Suppressor macrophage treated with lipopolysaccharide for 1 hour (primary cell): ENCODE results near the gene KIAA1671.

Experiments
- DNase-seq, 3 donors: peaks; one replicate each; pipeline ENCODE4 v3.0.0-alpha.2; 2020 to 2022

KIAA1671 gene

DNA sequence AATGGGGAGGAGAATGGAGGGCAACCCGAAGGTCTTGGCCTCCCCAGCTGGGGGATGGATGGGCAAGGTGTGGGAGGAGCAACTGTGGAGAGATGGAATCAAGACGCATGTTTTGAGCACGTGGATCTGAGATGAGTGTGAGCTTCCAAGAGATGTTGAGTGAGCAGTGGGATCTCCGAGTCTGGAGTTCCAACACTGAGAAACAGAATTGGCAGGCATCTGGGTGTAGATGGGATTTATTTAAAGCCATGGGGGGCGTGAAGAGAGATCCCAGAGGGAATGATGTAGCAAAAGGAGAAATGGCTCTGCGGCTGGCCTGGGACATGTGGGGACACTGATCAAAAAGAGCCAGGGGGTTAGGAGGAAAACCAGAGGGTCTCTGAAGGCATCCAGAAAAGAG, 95.6 kb downstream of the KIAA1671 start:
- no peak for DNase-seq

DNA sequence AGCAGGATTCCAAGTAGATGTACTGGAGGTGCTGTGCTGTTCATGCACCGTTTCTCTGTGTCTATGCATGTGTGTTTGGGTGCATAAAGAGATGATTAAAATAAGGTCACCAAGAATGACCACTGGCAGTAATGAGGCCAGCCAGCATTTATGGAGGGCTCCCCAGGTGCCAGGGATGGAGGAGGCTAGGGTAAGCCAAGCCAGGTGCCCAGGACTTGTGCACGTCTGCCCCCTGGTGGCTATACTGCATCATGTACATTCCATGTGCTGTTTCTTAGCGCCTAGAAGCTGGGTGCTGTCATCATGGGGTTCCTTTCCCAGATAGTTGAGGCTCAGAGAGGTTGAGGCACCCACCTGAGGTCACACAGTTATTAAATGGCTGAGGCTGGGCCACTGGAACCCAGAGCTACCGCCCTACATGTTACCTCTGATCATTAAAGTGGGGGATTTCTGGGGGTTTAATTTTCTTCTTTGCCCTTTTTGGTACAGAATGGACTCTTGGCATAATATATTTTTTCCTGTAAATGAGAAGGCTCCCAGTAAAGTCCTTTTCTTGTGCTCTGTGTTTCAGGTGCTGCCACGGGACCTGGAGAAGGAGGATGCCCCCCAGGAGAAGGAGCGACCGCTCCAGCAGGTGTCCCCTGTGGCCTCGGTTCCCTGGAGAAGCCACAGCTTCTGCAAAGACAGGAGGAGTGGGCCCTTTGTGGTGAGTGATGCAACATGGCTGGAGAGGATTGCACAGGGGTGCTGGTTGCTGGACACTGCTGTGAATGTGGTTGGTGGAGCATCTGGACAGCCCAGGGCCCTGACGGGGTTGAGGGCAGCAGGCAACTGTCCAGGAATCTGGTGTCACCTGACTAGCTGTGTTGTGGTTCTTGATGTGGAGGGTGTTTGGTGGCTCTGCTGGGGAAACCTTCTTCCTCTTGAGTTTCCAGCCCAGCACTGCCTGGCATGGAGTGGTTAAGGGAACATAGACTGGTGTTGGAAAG, 96.4 kb downstream of the KIAA1671 start:
- peak; percentile 73 to 85 (median 80) for DNase-seq

DNA sequence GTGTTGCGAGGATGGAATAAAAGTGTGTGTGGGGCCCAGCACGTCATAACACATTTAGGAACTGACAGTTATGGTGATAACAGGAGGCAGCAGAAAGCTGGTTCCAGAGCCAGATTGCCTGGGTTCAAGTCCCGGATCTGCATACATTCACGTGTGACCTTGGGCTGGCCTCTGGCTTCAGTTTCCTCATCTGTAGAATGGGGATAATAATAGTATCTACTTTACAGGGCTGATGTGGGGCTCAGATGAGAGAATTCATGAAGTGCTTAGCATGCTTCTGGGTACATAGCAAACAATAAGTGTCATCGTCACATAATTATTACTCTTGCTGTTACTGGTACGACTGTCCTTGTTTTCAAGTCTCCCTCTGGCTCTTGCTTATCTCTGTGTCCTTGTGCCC, 97.3 kb downstream of the KIAA1671 start:
- no peak for DNase-seq

DNA sequence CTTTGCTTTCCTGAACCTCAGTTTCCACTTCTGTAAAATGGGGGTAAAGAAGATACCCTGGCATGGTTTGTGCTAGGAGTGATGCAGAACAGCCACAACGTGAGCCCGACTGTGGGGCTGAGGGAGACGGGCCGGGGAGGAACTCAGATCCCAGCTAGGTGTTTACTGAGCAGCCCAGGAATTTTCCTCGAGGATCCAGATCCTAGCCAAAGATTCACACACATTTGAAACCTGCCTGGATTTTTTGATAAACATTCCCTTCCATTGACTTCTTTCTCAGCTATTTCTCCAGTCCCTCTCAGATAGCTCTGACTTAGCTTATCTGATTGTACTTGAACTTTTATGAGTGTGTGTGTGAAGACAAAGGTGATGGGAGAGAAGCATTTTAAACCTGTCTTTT, 98.0 kb downstream of the KIAA1671 start:
- DNase-seq = no peak

DNA sequence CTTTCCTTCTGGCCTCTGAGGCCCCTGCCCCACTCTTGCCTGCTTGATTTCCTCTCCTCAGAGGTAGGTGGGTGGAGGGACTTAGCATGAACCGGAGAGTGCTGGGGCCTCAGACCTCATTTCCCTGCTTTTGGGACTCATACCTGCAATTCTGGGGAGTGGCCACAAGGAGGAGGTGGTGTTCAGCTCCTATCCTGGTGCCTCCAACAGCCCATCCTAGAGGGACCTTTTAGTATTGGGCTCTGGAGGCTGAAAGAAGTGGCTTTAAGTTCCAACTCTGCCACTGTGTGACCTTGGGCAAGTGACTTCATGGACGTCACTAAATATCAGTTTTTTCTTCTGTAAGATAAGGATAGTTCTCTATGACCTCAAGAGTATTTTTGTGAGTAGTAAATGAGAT, 98.6 kb downstream of the KIAA1671 start:
- DNase-seq = peak in 2 of 3 donors; percentile 15 to 22

DNA sequence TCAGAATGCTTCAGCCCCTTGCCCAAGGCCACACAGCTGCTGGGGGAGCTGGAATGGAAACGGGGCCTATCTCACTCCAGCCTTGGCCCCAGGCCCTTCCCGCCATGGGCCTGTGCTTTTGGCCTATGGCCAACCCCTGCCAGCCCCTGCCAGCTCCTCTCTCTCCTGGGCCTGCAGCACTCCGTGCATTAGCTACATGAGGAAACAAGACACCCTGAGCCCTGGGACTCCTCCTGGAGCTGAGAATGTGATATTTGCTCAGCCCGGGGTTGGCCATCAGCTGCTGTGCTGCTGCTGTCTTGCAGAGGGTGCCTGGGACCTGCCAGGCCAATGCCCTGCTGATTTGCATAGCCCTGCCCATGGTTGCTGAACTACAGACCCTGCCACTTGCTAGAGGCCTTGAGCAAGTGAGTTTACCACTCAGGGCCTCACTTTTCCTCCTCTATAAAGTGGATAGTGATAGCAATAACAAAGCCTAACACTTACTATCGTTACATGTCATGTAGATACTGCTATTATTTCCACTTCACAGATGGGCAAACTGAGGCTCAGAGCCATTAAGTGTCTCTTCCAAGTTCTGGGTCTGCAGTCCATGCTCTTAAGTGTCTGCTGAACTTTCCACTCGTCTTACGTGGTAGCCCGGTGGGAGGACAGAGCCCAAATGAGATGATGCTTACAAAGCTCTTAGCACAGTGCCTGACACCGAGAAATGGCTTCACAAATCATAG, 99.6 kb downstream of the KIAA1671 start:
- DNase-seq = no peak

DNA sequence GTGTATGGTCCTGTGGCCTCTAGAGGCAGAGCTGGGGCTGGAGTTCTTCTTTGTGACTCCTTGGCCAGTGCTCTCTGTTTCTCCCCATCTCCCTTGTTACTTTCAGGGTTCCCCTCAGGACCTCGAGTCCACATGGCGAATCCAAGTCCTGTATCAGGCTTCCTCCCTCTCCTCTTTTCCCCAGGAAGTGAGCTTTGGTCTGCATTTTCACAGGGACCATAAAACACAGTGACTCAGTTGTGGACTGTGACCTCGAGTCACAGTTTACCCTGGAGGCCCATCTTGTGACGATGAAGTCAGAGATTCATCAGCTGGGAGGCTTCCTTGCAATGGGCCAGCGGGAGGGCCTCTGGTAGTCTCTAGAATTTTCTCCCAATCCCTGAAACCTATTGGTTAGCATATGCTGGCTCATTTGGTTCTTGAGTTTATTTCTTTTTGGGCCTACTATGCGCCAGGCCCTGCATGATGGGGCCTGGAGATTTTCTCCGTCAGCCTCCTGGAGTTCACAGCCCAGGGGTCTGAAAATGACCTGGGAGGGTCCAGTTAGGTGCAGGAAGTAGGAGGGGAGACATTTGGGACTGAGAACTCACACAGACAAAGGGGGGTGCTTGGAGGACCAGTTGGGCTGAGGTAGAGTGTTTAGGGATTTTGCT, 100.8 kb downstream of the KIAA1671 start:
- peak; percentile 45 to 66 (median 51) for DNase-seq

DNA sequence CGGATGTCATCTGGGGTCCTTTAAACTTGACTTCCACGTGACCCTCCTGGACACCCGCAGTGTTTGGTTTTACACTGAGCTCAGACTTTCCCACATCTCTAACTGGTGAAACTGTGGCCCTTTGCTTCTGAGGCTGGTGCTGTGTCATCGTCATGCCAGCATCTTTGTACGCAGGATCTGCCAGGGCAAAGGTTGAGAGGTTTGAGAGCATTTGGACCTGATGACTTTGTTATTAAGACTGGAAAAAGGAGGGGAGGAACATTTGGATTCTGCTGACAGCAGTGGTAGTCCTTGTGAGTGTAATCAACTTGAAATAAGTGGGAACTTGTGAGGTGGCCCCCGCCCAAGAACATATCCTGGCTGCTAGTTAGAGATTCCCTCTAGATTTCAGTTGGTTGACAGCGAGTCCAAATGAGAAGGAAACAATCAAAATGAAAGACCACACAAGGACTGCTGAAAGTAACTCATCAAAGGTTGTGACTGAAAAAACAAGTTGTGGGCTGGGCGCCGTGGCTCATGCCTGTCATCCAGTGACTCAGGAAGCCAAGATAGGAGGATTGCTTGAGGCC, 102.5 kb downstream of the KIAA1671 start:
- DNase-seq = peak in 1 of 3 donors; percentile 8

DNA sequence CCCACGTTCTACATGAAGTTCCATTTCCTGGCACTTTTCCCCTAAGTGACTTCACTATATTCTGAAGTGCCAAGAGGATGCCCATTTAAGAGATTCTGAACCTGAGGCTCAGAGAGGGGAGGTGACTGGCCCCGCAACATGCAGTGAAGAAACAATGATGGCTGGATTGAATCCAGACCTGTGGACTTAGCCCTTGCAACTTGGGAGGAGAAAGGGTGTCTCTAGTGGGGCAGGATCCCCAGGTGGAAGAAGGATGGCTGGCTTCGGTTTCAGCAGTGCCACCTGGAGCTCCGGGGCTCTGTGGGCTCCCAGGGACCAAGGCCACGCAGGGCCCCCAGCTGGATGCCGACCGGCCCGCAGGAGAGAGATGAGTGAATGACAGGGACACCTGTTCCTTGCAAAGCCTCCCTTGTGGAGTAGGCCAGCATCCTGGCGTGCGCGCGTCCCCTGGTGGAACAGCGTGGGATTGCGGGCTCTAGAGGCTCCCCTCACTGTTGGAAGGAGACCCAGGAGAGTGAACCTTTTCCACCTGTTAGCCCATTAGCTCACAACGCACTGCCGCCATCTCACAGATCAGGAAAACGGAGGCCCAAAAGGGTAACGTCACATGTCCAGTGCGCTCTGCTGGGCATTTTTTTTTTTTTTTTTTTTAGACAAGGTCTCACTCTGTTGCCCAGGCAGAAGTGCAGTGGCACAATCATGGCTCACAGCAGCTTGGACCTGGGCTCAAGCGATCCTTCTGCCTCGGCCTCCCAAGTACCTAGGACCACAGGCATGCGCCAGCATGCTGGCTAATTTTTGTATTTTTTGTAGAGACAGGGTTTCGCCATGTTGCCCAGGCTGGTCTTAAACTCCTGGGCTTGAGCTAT, 104.7 kb downstream of the KIAA1671 start:
- peak in 2 of 3 donors; percentile 56 to 73 for DNase-seq

DNA sequence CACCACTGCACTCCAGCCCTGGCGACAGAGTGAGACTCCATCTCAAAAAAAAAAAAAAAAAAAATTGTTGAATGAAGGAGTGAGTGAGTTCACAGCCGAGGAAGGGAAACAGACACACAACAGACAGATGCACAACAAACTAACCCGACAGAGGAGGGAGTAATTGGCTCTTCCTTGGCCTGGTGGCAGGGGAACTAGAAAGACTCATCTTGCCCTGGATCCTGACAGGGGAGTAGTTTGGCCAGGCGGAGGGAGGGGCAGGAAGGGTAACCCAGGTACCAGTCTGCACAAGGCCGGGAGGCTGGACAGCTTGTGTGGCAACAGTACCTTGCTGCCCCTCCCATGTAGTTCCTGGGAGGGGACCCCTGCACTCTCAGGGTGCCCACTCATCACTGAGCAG, 106.9 kb downstream of the KIAA1671 start:
- DNase-seq = no peak

DNA sequence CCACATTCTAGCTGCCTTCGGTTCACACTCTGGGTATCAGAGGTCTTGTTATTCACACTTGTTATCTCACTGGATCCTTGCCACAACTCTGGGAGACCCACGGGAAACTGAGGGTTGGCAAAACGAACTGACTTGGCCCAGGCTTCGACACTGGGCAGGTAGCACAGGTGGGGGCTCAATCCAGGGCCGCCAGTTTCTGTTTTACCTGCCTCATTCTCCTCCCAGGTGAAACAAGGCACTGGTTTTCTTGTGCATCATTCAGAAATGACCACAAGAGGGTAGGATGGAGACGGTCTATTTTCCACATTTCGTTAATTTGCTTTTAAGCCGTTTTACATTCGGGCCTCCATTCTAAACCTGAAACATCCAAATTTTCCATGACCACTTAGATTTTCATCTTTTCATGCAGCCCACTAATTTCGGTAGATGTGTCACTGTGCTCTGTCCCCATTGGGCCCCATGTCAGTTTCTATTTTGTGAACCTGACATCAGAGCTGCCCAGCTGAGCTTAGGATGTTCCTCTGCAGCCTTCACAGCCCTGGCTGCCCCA, 108.1 kb downstream of the KIAA1671 start:
- DNase-seq = no peak

DNA sequence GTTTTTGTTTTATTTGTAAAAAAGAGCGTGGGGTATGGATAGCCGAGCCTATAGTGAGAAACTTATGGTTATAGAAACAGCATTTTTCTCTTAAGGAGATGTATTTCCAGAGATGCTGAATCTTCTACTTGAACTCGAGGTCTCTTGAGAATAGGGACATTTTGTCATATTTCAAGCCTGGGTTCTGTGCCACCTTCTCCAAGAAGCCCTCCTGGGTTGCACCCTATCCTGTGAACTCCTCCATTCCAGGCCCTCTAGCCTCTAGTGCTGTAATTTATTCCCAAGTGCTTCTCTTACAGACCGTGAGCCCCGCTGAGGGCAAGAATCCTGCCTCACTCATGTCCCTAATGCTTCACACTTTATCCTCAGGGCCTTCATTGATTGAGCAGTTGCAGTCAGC, 108.6 kb downstream of the KIAA1671 start:
- no peak for DNase-seq

DNA sequence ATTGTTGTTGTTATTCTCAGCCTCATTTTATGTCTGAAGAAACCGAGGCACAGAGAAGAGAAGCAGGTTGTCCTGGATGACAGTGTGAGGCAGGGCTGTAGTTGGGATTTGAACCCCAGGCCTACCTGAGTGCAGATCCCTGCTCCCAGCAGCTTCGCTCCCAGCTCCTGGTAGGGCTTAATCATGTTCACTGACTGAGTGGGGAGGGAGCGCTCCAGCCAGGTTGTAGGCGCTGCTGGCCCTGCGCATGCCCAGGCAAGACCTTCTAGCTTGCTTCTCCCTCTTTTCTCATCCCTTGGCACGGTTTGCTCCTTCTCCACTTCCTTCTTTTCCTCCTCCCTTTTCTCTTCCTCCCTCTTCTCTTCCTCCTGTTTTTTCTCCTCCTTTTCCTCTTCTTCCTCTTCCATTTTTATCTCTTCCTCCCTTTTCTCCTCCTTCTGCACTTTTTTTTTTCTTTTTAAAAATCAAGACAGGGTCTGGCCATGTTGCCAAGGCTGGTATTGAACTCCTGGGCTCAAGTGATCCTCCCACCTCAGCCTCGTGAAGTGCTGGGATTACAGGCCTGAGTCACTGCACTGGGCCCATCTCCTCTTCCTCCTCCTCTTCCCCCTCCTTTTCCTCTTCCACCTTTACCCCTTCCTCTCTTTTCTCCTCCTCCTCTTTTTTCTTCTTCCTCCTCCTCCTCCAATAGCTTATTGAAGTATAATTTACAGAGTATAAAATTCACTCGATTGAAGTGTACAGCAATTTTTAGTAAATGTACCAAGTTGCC, 109.3 kb downstream of the KIAA1671 start:
- DNase-seq = no peak

DNA sequence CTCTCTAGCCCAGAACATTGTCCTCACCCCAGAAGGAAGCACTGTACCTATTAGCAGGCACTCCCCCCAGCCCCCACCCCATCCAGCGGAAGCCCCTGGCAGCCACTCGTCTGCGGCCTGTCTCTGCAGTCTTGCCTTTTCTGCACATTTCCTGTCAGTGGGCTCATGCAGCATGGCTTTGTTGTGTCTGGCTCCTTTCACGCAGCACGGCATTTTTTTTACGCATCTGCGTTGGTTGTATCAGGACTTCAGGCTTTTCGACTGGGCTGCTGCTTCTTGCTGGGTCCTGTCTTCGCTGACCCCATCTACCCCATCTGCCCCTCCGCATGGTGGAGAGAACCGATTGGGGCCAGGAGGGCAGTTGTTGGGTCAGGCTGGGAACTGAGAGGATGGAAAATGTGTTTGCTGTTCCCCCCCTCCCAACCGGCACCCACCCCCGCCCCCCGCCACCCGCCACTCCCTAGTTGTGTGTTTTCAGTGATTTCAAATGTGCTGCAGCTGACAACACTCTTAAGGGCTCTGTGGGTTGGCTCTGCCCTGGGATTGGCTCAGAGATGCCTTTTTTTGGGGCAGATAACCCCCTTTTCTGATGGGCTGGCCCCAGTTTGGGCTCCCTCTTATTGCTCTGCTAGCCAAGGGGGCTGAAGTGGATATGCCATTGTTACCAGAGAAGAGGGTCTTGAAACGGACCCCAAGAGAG, 110.0 kb downstream of the KIAA1671 start:
- DNase-seq = no peak

DNA sequence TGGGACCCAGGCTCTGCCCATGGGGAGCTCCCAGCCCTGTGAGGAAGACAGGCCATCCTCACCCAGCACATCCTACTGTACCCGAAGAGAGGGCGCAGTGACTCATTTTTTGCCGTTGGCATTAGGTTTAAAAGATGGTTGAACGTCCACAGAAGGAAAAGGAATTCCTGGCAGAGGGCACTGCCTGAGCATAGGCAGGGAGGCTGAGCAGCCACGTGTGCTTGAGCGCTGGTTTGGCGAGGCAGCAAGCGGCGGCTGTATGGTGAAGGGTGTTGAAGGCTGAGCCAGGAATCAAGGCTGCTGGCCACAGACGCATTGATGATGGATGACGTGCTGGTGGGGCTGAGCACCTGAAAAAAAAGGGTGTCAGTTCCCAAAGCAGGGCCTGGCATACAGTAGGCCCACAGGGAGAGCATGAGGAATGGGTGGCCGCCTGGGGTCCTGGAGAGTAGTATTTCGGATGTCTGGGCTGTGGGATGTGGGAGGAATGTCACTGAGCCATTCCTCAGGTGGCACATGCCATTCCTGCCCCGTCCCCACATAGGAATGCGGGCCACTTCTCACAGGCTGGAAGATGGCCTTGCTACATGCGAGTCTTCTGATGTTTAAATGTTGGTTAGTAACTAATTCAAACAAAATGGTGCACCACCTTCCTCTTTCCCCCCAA, 112.5 kb downstream of the KIAA1671 start:
- DNase-seq = no peak

DNA sequence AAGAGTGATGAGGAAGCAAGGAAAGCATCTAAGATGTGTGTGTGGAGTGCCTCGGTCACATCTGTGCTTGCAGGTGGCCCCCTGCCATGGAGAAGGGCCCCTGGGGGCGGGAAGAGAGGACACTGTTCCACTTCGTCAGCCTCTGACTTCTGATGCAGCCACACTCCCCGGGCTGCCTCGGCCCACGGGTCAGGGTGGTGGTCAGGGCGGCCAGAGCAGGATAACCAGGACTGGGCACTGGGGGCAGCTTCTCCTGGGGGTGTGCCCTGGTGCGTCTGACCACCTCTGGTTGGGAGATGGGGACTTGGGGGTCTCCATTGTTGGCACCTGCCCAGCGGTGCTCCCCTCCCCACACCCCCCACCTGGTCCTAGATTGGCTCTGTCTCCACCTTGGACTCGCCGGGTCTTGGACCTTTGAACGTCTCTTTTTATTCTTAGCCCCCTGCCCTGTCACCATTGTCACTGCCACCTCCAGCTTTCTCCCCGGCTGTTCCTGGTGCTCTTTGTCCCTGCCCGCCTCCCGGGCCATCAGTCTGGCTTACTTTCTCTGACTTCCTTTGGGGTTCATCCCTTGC, 114.4 kb downstream of the KIAA1671 start:
- DNase-seq = no peak

DNA sequence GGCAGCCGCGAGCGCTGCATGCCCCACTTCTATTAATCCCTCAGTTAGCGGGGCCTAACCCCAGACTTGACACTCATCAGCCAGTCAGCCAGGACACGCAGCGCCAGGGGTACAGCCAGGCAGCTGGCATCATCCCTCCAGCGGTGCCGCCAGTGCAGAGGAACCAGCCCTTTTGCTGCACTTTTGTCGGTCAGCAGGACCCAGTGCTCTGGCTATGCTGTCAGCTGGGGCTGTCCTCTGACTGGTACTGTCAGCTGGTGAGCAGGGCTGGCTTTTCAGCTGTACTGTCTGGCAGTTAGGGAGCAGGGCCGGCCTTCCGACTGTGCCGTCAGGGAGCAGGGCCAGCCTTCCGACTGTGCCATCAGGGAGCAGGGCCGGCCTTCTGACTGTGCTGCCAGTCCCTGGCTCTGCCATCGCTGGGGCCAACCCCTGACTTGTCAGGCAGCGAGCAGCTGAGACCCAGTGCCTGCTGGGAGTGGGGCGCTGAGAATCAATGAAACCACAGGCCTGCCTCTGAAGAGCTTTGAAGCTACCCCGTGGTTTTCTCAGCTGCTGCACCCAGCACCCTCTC, 115.4 kb downstream of the KIAA1671 start:
- DNase-seq = no peak

DNA sequence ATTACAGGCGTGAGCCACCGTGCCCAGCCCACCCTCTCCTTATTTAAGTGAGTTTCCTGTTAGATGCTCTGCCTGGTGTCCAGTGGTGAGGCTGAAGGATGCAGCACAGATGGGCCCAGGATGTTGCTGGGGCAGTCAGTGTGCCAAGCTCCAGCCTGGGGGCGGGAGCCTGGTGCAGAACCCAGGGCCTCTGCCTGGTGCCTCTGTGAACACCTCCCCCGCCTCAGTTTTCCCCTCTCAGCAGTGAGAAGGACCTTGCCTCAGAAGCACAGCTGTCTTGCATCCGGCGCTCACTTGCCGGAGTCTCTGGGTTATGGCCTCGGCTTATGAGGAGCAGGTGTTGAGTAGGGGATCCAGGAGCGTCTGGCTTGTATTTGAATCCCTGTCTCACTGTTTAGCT, 116.2 kb downstream of the KIAA1671 start:
- no peak for DNase-seq

DNA sequence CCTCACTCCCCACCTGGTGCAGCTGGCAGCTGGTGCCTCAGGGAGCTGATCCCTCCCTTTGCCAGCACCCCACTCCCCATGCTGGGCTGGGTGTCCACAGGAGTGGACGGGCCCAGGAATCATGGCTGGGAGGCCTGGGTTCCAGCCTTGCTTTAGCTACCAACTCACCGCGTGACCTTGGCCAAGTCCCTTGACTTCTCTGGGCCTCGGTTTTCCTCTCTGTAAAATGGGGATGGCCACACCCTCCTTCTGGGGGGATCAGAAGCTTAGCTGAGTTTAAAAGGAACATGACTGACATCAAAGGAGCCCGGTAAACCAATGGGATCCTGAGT, 116.9 kb downstream of the KIAA1671 start:
- DNase-seq = no peak
